ENCODE measurements around the gene RC3H2.
A peak's percentile ranks its signal among the peaks of the same experiment; 100 is the strongest.

RC3H2 gene, protein sequence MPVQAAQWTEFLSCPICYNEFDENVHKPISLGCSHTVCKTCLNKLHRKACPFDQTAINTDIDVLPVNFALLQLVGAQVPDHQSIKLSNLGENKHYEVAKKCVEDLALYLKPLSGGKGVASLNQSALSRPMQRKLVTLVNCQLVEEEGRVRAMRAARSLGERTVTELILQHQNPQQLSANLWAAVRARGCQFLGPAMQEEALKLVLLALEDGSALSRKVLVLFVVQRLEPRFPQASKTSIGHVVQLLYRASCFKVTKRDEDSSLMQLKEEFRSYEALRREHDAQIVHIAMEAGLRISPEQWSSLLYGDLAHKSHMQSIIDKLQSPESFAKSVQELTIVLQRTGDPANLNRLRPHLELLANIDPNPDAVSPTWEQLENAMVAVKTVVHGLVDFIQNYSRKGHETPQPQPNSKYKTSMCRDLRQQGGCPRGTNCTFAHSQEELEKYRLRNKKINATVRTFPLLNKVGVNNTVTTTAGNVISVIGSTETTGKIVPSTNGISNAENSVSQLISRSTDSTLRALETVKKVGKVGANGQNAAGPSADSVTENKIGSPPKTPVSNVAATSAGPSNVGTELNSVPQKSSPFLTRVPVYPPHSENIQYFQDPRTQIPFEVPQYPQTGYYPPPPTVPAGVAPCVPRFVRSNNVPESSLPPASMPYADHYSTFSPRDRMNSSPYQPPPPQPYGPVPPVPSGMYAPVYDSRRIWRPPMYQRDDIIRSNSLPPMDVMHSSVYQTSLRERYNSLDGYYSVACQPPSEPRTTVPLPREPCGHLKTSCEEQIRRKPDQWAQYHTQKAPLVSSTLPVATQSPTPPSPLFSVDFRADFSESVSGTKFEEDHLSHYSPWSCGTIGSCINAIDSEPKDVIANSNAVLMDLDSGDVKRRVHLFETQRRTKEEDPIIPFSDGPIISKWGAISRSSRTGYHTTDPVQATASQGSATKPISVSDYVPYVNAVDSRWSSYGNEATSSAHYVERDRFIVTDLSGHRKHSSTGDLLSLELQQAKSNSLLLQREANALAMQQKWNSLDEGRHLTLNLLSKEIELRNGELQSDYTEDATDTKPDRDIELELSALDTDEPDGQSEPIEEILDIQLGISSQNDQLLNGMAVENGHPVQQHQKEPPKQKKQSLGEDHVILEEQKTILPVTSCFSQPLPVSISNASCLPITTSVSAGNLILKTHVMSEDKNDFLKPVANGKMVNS

DNA sequence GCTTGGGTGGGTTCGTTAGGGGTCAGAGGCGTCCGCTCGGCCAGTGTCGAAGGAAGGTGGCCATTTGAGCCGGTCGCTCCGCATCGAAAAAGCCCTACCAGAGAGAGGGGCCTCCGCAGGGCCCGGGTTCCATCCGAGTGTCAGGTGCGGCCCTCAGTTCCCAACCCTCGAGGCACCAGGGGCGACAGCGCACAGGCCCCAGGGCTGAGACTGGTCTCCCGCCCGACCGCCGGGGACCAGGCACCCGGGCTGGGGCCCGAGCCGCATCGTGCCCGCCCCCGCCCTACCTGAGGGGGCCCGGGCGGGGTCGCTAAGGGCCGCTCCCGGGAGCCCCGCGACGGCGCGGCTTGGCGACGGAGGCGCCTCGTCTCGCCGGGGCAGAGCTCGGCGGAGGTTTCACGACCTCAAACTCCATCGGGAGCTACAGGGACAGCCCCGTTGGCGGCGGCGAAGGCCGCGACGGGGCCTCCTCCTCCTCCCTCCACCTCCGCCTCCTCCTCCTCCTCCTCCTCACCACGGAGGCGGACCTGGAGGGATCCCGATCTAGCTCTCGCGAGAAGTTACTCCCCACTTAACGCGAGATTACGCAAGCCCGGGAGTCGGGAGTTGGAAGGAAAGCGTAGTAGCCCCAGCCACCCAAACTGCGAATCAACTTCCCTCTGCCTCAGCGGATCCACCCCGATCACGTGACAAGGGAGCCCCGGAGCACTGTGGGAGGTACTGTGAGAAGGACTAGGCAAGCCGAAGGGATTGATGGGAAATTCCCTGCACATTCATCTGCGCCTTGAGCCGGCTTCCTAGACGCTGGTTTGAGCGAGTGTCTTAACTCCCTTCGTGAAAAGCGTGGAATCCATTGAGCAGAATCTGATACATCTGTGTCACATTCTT is at the start of gene RC3H2:
RC3H2 (minus strand) TSS at position 537 of the 888 bp plus-strand sequence. CDS start 7,850 bp downstream, outside the sequence.
- peak; percentile 84 to 100 for DNase-seq (ENCODE audit: low read depth in 1 of 2, low spot score in 1 of 2)
- no peak for TF ChIP-seq JUND (IDR thresholded peaks at IDR 0.05; ENCODE audit: low read depth)
- in situ Hi-C loops (cut with HindIII; ENCODE audit: low pct_unique_long_range_greater_than_20kb, low sequenced_read_pairs) = no loop called here

DNA sequence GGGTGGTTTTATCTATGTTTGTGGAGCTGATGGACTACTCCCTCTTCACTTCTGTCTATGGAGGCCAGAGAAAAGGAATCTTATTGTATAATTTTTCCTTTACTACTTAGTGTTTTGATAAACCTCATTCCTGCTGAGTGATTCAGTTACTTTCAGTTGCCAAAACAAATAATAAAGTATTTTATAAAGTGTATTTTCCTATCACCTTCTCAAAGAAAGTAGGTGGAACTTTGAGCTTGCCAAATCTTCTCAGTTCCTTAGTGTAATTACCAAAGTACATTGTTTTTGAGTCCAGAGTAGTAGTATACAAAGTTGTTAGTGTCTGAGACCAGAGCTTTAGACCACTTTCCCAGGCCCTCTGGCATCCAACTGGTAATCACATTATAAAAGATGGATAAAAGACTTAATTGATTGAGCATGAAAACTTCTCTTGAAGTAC is 49.1 kb upstream of the RC3H2 start:
- TF ChIP-seq JUND (IDR thresholded peaks at IDR 0.05; ENCODE audit: low read depth) = no peak
- in situ Hi-C loops (cut with HindIII; ENCODE audit: low pct_unique_long_range_greater_than_20kb, low sequenced_read_pairs) = no loop called here
- no peak for DNase-seq (ENCODE audit: low read depth in 1 of 2, low spot score in 1 of 2)

DNA sequence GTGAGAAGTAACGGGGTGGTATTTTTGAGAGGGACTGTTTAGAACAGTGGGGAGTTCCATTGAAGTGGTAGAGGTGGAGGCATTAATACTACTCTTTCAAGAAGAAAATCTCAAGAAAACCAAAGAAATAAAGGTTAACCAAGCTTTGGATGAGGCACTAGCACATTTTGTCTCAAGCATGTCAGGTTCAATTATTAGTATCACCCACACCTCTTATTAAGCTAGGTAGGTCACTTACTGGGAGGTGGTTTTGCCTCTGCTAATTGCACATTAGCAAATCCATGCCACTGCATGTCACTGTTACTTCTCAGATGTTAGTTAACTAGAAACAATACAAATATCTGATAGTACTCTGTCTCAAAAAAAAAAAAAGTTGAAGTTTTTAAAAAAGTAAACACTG is 45.9 kb upstream of the RC3H2 start:
- no peak for DNase-seq (ENCODE audit: low read depth in 1 of 2, low spot score in 1 of 2)
- no peak for TF ChIP-seq JUND (IDR thresholded peaks at IDR 0.05; ENCODE audit: low read depth)
- in situ Hi-C loops (cut with HindIII; ENCODE audit: low pct_unique_long_range_greater_than_20kb, low sequenced_read_pairs) = no loop called here

DNA sequence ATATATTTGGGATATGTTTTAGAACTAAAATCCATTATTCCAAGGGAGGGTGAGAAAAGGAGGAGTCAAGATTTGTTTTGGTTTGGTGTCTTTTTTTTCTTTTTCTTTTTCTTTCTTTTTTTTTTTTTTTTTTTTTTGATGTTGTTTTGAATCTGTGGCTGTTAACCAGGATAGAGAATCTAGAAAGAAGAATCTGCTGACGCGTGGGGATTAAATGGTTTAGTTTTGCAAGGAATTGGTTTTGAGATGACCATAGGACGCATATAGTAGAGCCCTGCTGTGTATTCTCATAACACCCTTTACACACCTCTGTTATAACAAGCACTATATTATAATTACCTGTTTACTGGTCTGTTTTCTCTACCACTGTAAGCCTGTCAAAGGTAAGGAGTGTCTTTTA is 45.1 kb upstream of the RC3H2 start:
- in situ Hi-C loops (cut with HindIII; ENCODE audit: low pct_unique_long_range_greater_than_20kb, low sequenced_read_pairs) = no loop called here
- DNase-seq (ENCODE audit: low read depth in 1 of 2, low spot score in 1 of 2) = no peak
- TF ChIP-seq JUND (IDR thresholded peaks at IDR 0.05; ENCODE audit: low read depth) = no peak

DNA sequence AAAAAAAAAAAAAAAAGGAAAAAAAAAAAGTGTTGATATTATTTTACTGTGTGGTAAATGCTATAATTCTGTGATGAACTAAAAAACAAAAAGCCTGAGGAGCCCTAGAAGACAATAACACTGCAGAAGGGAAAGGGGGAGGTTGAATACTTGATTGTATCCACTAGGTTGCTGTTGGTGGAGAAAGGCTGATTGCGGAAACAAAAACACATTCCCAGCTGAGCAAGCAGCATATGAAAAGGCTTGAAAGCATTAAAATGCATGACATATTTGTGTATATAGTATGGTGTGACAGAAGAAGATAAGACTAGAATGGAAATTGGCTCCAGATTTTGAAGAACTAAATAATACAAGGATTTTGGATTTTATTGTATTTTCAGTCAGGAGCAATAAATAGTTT is 44.5 kb upstream of the RC3H2 start:
- no peak for TF ChIP-seq JUND (IDR thresholded peaks at IDR 0.05; ENCODE audit: low read depth)
- in situ Hi-C loops (cut with HindIII; ENCODE audit: low pct_unique_long_range_greater_than_20kb, low sequenced_read_pairs) = no loop called here
- no peak for DNase-seq (ENCODE audit: low read depth in 1 of 2, low spot score in 1 of 2)

DNA sequence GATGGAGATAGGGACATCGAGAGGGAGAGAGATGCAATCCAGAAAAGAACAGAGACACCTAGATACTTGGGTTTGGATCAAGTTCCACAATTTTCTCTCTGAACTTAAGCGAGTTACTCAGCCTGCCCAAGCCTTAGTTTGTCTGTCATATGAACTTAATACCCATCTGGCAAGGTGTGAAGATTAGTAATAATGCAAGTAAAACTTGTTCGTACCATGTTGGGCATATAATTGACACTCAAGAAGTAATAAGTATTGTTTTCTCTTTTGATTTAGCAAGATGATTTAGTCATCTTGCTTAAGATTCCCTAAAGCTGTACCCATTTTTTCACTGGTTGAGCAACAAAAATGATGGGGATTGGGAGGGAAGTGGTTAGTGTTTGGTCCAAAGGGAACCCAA is 43.2 kb upstream of the RC3H2 start:
- in situ Hi-C loops (cut with HindIII; ENCODE audit: low pct_unique_long_range_greater_than_20kb, low sequenced_read_pairs) = no loop called here
- DNase-seq (ENCODE audit: low read depth in 1 of 2, low spot score in 1 of 2) = no peak
- TF ChIP-seq JUND (IDR thresholded peaks at IDR 0.05; ENCODE audit: low read depth) = no peak

DNA sequence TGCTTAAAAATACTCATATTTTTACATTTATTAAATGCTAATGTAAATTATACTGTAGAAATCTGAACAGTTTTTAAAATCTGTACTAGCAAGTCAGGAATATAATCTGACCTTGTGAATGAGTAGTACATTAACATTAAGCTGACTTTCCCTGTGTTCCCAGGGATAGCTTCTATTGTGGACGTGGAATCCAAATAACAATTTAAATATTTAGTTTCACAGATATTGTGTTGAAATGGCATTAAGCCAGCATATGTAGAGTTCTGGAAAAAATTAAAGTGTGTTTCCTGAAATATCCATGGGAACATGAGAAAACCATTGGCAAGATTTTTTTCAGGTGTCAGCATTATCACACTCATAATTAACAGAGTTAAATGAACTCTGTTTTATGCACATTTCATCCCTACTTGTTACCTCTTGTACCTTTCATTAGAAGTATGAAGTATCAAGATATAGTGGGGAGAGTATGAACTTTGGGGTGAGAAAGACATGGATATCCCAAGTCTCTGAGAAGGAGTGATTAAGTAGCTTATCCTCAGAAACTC is 41.4 kb upstream of the RC3H2 start:
- in situ Hi-C loops (cut with HindIII; ENCODE audit: low pct_unique_long_range_greater_than_20kb, low sequenced_read_pairs) = no loop called here
- no peak for TF ChIP-seq JUND (IDR thresholded peaks at IDR 0.05; ENCODE audit: low read depth)
- DNase-seq (ENCODE audit: low read depth in 1 of 2, low spot score in 1 of 2) = no peak

DNA sequence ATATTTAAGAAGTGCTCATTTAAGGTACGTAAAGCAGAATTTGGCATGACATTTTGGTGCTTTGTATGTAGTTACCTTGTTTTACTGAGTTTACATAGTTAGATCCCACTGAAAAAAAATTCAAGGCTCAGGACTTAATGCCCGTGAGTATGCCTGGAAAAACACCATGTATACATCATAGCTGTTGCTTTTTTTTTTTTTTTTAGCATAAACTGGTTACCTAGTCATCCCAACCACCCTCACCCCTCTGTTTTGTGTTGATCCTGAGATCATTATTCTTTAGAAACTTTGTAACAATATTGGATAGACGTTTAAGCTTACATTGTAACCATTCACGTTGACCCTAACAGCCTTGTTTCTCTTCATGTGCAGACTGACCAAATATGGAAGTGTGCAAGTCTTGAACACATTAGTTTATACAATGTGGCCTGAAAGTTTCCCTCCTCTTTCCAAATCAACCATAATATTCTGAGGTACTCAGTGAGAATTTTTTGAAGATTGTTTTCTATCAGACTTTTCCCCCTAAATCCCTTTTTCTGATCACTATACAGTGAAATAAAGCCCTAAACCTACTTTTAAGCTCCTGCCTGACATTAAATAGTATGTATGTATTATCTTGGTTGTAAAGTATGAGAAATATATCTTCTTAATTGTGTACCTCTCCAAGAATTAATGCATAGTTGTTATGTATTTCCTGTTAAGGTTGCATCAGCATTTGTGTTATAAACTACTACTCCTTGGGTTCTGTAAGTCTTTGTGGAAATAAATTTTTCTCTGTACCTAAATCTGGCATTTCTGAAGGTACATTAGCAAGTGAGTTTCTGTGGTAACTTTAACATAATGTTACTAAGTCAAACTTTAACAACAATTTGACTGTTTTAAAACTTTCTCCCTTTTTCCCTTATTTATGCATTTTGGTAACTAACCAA is 40.1 kb upstream of the RC3H2 start:
- in situ Hi-C loops (cut with HindIII; ENCODE audit: low pct_unique_long_range_greater_than_20kb, low sequenced_read_pairs) = no loop called here
- DNase-seq (ENCODE audit: low read depth in 1 of 2, low spot score in 1 of 2) = no peak
- TF ChIP-seq JUND (IDR thresholded peaks at IDR 0.05; ENCODE audit: low read depth) = no peak

DNA sequence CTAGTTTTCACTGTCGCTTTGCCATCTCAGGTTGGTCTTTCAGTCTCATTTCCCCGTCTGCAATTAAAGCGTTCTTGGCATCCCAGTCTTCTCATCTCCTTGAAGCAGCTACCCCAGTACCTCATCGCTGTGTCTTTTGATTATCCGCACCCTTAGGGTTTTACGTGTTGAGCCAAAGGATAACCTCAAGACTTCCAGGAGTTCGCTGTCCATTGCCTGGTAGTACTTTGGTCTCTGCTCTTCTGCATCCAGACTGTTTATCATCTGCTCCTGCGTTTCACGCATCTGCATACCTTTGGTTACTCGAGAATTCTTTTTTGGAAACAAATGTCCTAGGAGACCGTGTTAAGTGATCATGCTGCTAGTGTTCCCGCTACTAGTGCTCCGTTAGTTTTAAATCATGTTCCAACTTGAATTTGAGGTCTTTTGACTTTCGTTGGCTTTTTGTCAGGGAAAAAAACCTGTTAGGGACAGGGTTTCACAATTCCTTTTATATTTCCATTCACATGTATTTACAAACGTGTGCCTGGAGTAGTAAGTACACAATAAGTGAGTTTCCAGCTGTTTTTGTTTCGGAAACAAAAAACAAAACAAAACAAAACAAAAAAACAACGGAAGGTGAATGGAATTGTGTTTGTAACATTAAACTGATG is 36.5 kb upstream of the RC3H2 start:
- peak in 1 of 2 experiments; percentile 48 for DNase-seq (ENCODE audit: low read depth in 1 of 2, low spot score in 1 of 2)
- TF ChIP-seq JUND (IDR thresholded peaks at IDR 0.05; ENCODE audit: low read depth) = no peak
- in situ Hi-C loops (cut with HindIII; ENCODE audit: low pct_unique_long_range_greater_than_20kb, low sequenced_read_pairs) = no loop called here
